Measurements from ENCODE around the gene LPAR4.
"Not testable (repeated sequence)": the region's sequence is repeated elsewhere in the genome, so short reads cannot be mapped to it uniquely, and the experiment has no call there.

LPAR4 gene

DNA sequence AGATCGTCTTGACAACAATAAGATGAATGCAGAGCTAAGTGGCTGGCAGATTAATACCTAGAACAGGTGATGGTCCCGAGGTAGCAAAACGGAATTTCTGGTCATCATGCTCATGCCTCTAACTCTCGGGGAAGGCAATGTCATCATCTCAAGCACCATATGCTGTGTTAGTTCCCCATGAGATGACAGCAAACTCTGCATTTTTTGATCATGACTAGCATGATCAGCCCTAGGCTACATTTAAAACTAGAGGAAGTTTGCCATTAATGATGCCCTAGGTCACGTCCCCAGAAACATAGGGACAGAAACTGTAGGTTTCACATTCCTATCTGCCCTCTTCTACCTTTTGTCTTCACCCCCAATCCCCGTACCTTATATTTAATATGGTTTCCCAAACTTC, 11.6 kb downstream of the LPAR4 start:
- no peak overlapping the region for H3K4me3 ChIP-seq (ENCODE audit: low read length)
- no peak overlapping the region for H3K9ac ChIP-seq (ENCODE audit: low read depth, low read length)
- H3K27ac ChIP-seq (ENCODE audit: low read depth, low read length), result no peak overlapping the region
- 0 out of 2 replicates have a peak, but pooled peaks cover 8% of the 10 kb centered on the region for H3K36me3 ChIP-seq (ENCODE audit: insufficient read depth, low read length)
- no peaks in the 10 kb centered on the region for H3K27me3 ChIP-seq (ENCODE audit: insufficient read depth, low read length)
- no peaks in the 10 kb centered on the region for H3K4me1 ChIP-seq (ENCODE audit: insufficient read depth, low read length)
- no peaks in the 10 kb centered on the region for H3K9me3 ChIP-seq (ENCODE audit: insufficient read depth, low read depth, low read length)
- WGBS, result 93% methylated on average over 6 of the region's 6 CpGs

DNA sequence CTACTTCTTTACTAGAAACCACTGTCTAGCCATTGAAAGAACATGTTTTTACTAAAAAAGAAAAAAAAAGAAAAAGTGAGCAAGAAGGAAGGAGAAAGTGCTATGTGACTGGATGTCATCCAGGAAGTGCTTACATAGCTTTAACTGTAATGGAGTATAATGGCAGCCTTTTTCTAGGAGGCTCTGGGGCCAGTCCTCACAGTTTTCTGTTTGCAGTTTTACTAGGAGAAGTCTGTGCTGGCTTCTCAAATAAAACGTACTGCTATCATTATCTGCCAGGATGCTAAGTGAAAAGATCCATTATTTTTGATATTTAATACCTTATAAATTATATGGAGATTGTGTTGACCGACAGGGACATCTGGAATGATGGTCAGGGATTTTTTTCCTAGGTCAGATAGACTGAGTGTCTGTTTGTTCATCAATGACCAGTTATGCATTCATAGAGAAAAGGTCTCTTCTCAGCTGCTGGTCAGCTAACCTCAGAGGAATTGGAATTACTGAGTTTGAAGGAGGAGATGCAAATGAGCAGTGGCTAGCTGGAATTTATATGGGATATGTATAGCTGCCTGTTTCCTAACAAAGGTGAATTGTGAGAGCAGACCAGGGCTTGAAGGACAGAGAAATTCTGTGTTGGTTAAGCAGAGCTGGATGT, 21.7 kb downstream of the LPAR4 start:
- no CpG with 5 or more reads among the region's 2 CpGs for WGBS
- no peaks in the 10 kb centered on the region for H3K9me3 ChIP-seq (ENCODE audit: insufficient read depth, low read depth, low read length)
- no peaks in the 10 kb centered on the region for H3K27me3 ChIP-seq (ENCODE audit: insufficient read depth, low read length)
- no peak overlapping the region for H3K9ac ChIP-seq (ENCODE audit: low read depth, low read length)
- H3K36me3 ChIP-seq (ENCODE audit: insufficient read depth, low read length), result no peaks in the 10 kb centered on the region
- no peak overlapping the region for H3K27ac ChIP-seq (ENCODE audit: low read depth, low read length)
- H3K4me1 ChIP-seq (ENCODE audit: insufficient read depth, low read length), result no peaks in the 10 kb centered on the region
- H3K4me3 ChIP-seq (ENCODE audit: low read length), result no peak overlapping the region

DNA sequence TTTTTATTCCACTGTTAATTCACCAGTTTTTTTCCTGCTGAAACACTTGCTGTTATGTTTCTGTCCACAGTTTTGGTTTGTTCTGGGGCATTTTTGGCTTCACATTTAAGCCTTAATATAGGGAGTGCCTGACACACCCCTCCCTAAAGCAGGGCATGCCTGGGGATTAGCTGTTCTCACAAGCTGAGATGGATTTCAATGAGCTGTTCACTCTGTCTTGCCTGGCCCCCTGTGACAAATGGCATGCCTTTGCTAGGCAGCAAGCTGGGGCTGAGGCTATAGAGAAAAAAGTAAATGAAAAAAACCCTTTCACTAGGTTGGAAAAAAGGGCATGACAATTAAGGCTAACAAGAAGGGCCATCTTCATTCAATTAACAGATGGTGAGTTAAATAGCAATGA, 22.4 kb downstream of the LPAR4 start:
- Histone ChIP-seq H3K9ac (ENCODE audit: low read depth, low read length) (no peak overlapping the region), H3K9me3 (ENCODE audit: insufficient read depth, low read depth, low read length) (no peaks in the 10 kb centered on the region), H3K27me3 (ENCODE audit: insufficient read depth, low read length) (no peaks in the 10 kb centered on the region)

DNA sequence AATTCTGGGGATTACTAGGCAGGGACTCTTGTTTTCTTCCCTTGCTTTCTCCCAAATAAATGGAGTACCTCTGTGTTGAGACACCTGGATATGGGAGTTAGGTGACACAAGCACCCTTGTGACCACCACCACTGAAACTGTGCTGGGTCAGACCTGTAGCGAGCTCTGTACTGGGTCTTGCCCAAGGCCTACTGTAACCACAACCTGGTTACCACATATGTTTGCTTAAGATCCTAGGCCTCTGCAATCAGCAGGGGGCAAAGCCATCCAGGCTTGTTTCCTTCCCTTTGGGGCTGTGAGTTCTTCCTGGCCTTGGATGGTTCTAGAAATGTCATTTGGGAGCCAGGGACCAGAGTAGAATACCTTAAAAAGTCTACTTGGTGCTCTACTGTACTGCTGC, 49.4 kb downstream of the LPAR4 start:
- H3K9ac ChIP-seq (ENCODE audit: low read depth, low read length), result no peak overlapping the region
- H3K27me3 ChIP-seq (ENCODE audit: insufficient read depth, low read length), result no peaks in the 10 kb centered on the region
- no peaks in the 10 kb centered on the region for H3K9me3 ChIP-seq (ENCODE audit: insufficient read depth, low read depth, low read length)
- no peaks in the 10 kb centered on the region for H3K4me1 ChIP-seq (ENCODE audit: insufficient read depth, low read length)
- H3K27ac ChIP-seq (ENCODE audit: low read depth, low read length), result no peak overlapping the region
- H3K36me3 ChIP-seq (ENCODE audit: insufficient read depth, low read length), result no peaks in the 10 kb centered on the region
- WGBS, result 93% methylated on average over 1 of the region's 1 CpG
- no peak overlapping the region for H3K4me3 ChIP-seq (ENCODE audit: low read length)

More for the DNA sequence above, 22.4 kb downstream of the LPAR4 start:
- Histone ChIP-seq H3K36me3 (ENCODE audit: insufficient read depth, low read length) (no peaks in the 10 kb centered on the region), H3K4me3 (ENCODE audit: low read length) (no peak overlapping the region), H3K4me1 (ENCODE audit: insufficient read depth, low read length) (no peaks in the 10 kb centered on the region), H3K27ac (ENCODE audit: low read depth, low read length) (no peak overlapping the region)

DNA sequence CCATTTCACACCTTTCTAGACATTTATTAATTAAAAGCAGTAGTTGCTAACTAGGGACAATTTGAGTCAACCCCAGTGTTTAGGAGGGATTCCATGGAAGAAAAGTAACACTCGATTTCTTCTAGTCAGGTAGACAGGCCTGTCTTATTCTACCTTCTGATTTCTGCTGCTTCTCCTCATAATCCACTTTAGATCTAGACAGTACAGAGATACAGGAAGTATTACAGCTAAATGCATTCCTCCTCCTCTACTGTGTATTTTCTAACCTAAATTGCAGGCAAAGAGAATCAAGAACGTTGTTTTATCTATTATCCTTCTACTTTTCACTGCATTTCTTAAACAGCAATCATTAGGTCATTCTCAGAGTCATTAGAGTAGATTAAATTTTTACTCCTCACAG, 52.6 kb downstream of the LPAR4 start:
- no peak overlapping the region for H3K27ac ChIP-seq (ENCODE audit: low read depth, low read length)
- no peaks in the 10 kb centered on the region for H3K36me3 ChIP-seq (ENCODE audit: insufficient read depth, low read length)
- H3K9me3 ChIP-seq (ENCODE audit: insufficient read depth, low read depth, low read length), result no peaks in the 10 kb centered on the region
- no peaks in the 10 kb centered on the region for H3K27me3 ChIP-seq (ENCODE audit: insufficient read depth, low read length)
- H3K4me3 ChIP-seq (ENCODE audit: low read length), result no peak overlapping the region
- H3K9ac ChIP-seq (ENCODE audit: low read depth, low read length), result no peak overlapping the region
- no peaks in the 10 kb centered on the region for H3K4me1 ChIP-seq (ENCODE audit: insufficient read depth, low read length)
- WGBS, result 95% methylated on average over 2 of the region's 2 CpGs

DNA sequence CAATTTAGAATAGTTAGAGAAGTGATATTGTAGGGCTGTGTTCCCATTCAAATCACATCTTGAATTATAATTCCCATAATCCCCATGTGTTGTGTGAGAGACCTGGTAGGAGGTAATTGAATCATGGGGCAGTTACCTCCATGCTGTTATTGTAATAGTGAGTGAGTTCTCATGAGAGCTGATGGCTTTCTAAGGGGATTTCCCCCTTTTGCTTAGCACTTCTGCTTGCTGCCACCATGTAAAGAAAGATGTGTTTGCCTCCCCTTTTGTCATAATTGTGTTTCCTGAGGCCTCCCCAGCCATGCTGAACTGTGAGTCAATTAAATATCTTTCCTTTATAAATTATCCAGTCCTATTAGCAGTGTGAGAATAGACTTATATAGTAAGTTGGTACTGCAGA, 53.2 kb downstream of the LPAR4 start:
- H3K27me3 ChIP-seq (ENCODE audit: insufficient read depth, low read length), result no peaks in the 10 kb centered on the region
- H3K9ac ChIP-seq (ENCODE audit: low read depth, low read length), result no peak overlapping the region
- H3K4me3 ChIP-seq (ENCODE audit: low read length), result no peak overlapping the region
- H3K36me3 ChIP-seq (ENCODE audit: insufficient read depth, low read length), result no peaks in the 10 kb centered on the region
- H3K27ac ChIP-seq (ENCODE audit: low read depth, low read length), result no peak overlapping the region
- H3K4me1 ChIP-seq (ENCODE audit: insufficient read depth, low read length), result no peaks in the 10 kb centered on the region
- H3K9me3 ChIP-seq (ENCODE audit: insufficient read depth, low read depth, low read length), result no peaks in the 10 kb centered on the region

DNA sequence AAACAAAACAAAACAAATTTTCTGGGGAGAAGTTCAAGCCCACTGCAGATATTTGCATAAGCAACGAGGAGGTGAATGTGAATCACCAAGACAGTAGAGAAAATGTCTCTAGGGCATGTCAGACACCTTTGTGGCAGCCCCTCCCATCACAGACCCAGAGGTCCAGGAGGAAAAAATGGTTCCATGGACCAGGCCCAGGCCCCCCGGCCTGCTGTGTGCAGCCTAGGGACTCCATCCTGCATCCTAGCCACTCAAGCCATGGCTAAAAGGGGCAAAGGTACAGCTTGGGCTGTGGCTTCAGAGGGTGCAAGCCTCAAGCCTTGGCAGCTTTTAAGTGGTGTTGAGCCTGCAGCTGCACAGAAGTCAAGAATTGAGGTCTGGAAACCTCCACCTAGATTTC, 54.0 kb downstream of the LPAR4 start:
- no peak overlapping the region for H3K27ac ChIP-seq (ENCODE audit: low read depth, low read length)
- no peak overlapping the region for H3K4me3 ChIP-seq (ENCODE audit: low read length)
- no peaks in the 10 kb centered on the region for H3K36me3 ChIP-seq (ENCODE audit: insufficient read depth, low read length)
- H3K9me3 ChIP-seq (ENCODE audit: insufficient read depth, low read depth, low read length), result no peaks in the 10 kb centered on the region
- no peak overlapping the region for H3K9ac ChIP-seq (ENCODE audit: low read depth, low read length)
- 97% methylated on average over 2 of the region's 2 CpGs for WGBS
- no peaks in the 10 kb centered on the region for H3K4me1 ChIP-seq (ENCODE audit: insufficient read depth, low read length)
- no peaks in the 10 kb centered on the region for H3K27me3 ChIP-seq (ENCODE audit: insufficient read depth, low read length)

DNA sequence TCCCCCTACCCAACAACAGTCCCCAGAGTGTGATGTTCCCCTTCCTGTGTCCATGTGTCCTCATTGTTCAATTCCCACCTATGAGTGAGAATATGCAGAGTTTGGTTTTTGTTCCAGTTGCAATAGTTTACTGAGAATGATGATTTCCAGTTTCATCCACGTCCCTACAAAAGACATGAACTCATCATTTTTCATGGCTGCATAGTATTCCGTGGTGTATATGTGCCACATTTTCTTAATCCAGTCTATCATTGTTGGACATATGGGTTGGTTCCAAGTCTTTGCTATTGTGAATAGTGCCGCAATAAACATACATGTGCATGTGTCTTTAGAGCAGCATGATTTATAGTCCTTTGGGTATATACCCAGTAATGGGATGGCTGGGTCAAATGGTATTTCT, 55.0 kb downstream of the LPAR4 start:
- not testable (repeated sequence) for H3K36me3 ChIP-seq (ENCODE audit: insufficient read depth, low read length); H3K27me3 ChIP-seq (ENCODE audit: insufficient read depth, low read length); H3K4me3 ChIP-seq (ENCODE audit: low read length); H3K27ac ChIP-seq (ENCODE audit: low read depth, low read length); H3K9me3 ChIP-seq (ENCODE audit: insufficient read depth, low read depth, low read length); H3K9ac ChIP-seq (ENCODE audit: low read depth, low read length); H3K4me1 ChIP-seq (ENCODE audit: insufficient read depth, low read length)
- no CpG with 5 or more reads among the region's 3 CpGs for WGBS
